Amniotic epithelial cell (primary cell): ENCODE results near the gene PRIMPOL.
"Not testable (repeated sequence)": the region's sequence is repeated elsewhere in the genome, so short reads cannot be mapped to it uniquely, and the experiment has no call there.

Experiments used
- DNase-seq: peaks from one replicate; pipeline ENCODE4 v3.0.0-alpha.2; 2010; ENCODE audit warnings: low read depth

Gene PRIMPOL

GRCh38 chr4:184713887-184714286 is 64.3 kb downstream of the PRIMPOL start:
- no peak for DNase-seq

- no peak for DNase-seq
These were observed 66.0 kb downstream of the PRIMPOL start for GRCh38 chr4:184715526-184715925.

DNA sequence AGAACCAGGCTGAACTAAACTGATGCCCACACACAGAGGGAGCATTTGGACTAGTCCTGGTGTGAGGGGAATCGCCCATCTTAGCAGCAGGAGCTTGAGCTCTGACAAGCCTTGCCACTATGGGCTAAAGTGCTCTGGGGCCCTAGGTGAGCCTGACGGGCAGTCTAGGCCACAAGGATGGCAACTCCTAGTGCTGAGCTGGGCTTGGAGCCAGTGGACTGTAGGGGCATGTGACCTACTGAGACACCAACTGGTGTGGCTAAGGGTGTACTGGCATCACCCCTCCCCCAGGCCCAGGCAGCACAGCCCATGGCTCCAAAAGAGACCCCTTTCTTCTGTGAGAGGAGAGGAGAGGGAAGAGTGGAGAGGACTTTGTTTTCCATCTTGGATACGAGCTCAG is 69.9 kb downstream of the PRIMPOL start:
- no peak for DNase-seq

GRCh38 chr4:184721254-184721653 is 71.7 kb downstream of the PRIMPOL start:
- no peak for DNase-seq

GRCh38 chr4:184722798-184723197 is 73.3 kb downstream of the PRIMPOL start:
- no peak for DNase-seq

DNA sequence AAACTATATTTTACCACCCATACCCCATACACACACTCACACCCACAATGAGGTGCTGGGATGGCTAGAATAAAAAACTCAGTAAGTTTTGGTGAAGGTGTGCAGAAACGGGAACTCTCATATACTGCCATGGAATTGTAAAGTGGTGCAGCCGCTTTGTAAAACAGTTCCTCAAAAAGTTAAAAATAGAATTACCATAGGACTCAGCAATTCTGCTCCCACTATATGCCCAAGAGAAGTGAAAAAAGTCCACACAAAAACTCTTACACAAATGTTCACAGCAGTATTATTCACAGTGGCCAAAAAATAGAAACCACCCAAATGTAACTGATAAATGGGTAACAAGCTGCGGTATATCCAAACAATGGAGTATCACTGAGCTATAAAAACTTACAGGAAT is 77.9 kb downstream of the PRIMPOL start:
- DNase-seq, result no peak

DNA sequence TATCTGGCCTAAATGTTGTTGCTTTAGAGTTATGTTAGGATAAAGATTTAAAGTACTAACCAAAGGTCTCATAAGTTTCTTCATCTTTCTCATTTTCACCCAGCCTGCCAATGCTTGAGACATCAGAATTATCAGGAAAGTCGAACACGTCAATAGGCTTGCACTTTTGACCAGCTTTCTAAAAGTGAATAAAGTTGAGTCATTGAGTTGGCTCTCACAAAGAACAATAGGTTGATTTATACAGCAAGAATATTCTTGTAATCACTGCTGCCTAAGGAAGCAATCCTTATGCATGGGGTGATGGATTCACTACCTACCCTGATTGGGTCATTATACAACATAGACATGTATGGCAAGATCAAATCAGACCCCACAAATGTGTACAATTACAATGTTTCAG is 79.3 kb downstream of the PRIMPOL start:
- DNase-seq, result no peak

DNA sequence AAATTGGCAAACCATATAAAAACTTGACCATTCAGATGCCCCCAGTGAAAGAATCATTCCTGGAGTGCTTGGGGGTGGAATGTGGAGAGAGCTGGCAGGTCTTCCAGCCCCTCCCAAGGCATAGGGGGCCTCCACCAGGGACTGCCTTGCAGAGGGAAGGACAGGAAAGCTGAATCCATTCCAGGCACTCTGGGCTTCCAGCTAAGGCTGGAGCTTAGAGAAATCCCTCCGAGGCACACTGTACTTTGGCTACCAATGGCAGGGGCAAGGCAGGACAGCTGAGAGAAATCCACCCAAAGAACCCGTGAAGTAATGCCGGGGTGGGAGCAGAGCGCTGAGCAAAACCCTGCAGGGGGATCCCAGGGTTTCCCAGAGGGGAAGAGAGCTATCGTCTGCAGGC is 80.4 kb downstream of the PRIMPOL start:
- DNase-seq, result no peak

DNA sequence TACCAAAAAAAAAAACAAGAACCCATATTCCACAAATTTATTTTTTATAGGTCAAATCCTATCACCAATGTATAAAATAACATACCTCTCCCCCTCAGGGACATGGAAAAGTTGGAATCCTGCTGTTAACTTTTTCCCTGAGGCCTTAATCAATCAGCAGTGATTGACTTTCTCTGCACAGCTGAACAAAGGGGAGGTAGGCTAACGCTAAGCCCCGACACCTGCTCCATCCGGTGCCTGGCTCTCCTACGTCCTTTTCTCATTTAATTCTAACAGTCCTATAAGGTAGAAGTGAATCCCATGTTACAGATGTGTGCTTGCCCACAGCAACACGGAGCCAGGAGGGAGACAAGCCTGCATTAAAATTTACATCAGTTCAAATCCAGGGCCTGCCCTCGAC is 81.5 kb downstream of the PRIMPOL start:
- DNase-seq, result no peak

DNA sequence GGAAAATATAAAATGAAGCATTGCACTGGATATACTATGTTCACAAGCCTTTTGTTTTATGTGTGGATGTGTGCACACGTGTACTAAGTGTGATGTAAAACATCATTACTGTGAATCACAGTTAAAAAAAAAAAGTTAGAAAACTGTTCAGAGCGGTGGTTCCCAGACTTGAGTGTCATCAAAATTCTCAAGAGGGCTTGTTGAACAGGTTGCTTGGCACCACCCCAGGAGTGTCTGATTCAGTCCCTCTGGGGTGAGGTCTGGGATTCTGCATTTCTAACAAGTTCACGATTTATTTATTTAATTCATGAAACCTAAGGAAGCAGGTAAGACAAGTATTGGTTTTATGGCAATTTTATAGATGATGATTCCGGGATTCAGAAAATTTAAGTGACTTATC is 82.6 kb downstream of the PRIMPOL start:
- no peak for DNase-seq

DNA sequence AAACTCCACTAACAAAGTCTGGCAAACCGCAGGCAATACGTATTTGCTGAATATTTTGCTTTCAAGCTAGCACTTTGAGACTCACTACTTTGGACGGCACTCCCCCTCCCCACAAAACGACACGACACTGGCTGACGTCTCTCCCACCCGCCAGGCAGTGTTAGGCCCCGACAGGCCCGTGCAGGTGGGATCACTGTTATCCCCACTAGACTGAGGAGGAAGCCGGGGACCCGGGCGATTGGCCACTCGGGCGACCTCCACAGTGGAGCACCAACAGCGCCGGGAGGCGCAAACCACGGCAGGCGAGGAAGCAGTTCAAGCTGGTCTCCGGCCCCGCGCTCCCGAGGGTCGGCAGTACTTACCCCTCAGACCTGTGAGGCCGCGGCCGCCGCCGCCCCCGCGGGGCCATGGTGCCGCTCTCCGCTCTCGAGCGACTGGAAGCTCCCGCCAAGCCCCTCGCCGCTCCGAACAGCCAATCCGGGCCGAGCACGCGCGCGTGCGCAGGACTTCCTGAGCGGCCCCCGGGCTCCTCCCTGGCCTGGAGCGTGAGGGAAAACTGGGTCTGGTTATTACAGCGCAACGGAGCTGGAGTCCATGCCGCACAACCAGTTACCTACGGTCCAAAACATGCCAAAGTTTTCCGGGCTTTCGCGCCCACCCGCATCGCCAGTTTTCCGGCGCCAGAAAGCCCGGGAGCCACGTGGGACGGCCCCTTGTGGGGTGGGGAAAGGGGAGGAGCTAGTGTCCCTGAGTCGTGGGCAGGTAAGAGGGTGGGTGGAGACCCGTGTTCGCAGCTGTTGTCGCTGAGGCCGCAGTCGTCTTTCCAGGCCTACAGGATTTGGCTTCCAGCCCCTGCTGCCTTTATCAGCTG is 84.4 kb downstream of the PRIMPOL start, which contains the start of gene CENPU:
TSS of gene CENPU (minus strand) at position 443 of the 871 bp plus-strand sequence. CDS start at position 409, 34 bp downstream.
- DNase-seq, result peak; percentile 98

DNA sequence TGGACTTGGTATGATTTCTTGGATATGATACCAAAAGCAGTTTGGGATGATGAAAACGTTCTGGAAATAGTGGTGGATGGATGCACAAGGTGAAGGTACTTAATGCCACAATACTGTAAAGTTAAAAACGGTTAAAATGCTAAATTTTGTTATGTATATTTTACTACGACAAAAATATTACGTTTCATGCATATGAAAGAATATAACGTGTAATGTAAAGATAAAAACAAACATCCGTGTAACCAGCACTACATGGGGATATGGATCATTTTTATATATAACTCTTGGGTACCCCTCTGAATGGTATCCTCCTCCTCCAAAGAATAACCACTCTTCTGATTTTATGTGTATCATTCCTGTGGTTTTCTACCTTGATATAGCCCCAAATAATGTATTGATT is 85.2 kb downstream of the PRIMPOL start:
- DNase-seq, result no peak

DNA sequence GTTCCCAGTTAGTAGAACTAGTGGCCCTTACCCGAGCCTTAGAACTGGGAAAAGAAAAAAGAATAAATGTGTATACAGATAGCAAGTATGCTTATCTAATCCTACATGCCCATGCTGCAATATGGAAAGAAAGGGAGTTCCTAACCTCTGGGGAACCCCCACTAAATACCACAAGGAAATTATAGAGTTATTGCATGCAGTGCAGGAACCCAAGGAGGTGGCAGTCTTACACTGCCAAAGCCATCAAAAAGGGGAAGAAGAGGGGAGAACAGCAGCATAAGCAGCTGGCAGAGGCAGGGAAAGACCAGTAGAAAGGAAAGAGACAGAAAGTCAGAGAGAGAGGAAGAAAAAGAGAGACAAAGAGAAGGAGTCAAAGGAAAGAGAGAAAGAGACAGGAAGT is 90.0 kb downstream of the PRIMPOL start:
- DNase-seq, result not testable (repeated sequence)

- DNase-seq, result no peak
These were observed 91.4 kb downstream of the PRIMPOL start for GRCh38 chr4:184740980-184741391.

DNA sequence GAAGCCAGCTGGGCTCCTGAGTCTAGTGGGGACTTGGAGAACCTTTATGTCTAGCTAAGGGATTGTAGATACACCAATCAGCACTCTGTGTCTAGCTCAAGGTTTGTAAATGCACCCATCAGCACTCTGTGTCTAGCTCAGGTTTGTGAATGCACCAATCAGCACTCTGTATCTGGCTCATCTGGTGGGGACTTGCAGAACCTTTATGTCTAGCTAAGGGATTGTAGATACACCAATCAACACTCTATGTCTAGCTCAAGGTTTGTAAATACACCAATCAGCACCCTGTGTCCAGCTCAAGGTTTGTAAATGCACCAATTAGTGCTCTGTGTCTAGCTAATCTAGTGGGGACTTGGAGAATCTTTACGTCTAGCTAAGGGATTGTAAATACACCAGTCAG is 92.1 kb downstream of the PRIMPOL start:
- not testable (repeated sequence) for DNase-seq

- no peak for DNase-seq
These were observed 94.1 kb downstream of the PRIMPOL start for GRCh38 chr4:184743650-184744049.

DNA sequence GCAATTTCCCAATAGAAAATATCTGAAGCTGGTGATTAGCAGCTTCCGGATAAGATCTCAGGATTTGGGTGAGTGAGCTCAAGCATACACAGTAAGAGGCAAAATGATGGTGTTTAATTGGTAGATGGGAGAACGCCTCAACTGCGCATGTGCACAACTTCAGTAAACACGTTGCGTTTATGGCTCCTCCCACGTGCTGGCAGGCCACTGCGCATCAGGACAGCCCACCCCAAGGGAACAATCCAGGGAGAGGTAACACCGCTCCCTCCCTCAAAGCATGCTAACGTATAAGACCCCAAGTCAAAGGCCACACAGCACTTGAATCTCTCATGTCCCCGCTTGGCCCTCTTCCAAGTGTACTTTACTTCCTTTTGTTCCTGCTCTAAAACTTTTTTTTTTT is 94.7 kb downstream of the PRIMPOL start:
- DNase-seq, result no peak
